Measurements from ENCODE around the gene CACNA1S. TPM values are rescaled to one million over a fixed set of nuclear protein-coding genes. Genes with fewer than 3 reads are reported as not detected.

Gene CACNA1S
- total RNA-seq, 1 experiment from 2014 or later = not detected

GRCh38 chr1:201007481-201007880 is 104.7 kb downstream of the CACNA1S start:
- no peaks in the 10 kb centered on the region for H3K27me3 ChIP-seq (ENCODE audit: control insufficient read depth, insufficient read depth, low read length)
- ATAC-seq = no peak
- TF ChIP-seq CTCF (IDR thresholded peaks at IDR 0.05) = no peak
- no peak for TF ChIP-seq SIN3A (IDR thresholded peaks at IDR 0.05; ENCODE audit: borderline replicate concordance, insufficient read depth, low read depth, low read length)
- no peak for TF ChIP-seq POLR2AphosphoS5 (IDR thresholded peaks at IDR 0.05; ENCODE audit: low read depth, low read length)
- no peak for TF ChIP-seq TCF7L2 (IDR thresholded peaks at IDR 0.05; ENCODE audit: low read depth, low read length)
- no peak for TF ChIP-seq REST (IDR thresholded peaks at IDR 0.05; ENCODE audit: insufficient read depth in 1 of 2, low read depth in 2 of 2, low read length in 1 of 2)
- H3K27ac ChIP-seq (ENCODE audit: low read length) = no peak overlapping the region
- no peaks in the 10 kb centered on the region for H3K36me3 ChIP-seq (ENCODE audit: control insufficient read depth, insufficient read depth, low read length)
- no peaks in the 10 kb centered on the region for H3K4me1 ChIP-seq (ENCODE audit: control insufficient read depth, insufficient read depth, low read length)
- BruUV-seq (replicated peaks) = no TSS peak
- intact Hi-C loops (cut with micrococcal nuclease; ENCODE audit: unreplicated experiment) = no loop called here
- ChIA-PET CTCF (no interaction called here), POLR2A (no interaction called here)
- DNase-seq (ENCODE audit: low read depth, low spot score) = no peak
- no peaks in the 10 kb centered on the region for H3K9me3 ChIP-seq (ENCODE audit: control insufficient read depth, insufficient read depth, low read depth, low read length)
- in situ Hi-C loops (cut with HindIII; ENCODE audit: low pct_unique_long_range_greater_than_20kb, low sequenced_read_pairs) = no loop called here
- H3K4me3 ChIP-seq (ENCODE audit: low read depth in 2 of 2, low read length in 2 of 2) = no peak overlapping the region

- no peak; the same call in 1 of the 2 replicates for ATAC-seq
- no peak for DNase-seq (ENCODE audit: low read depth, low spot score)
These were observed 105.8 kb downstream of the CACNA1S start for GRCh38 chr1:201006450-201006849.

More at GRCh38 chr1:201006450-201006849, 105.8 kb downstream of the CACNA1S start:
- POLR2A ChIA-PET = no interaction called here
- Histone ChIP-seq H3K36me3 (ENCODE audit: control insufficient read depth, insufficient read depth, low read length) (no peaks in the 10 kb centered on the region), H3K9me3 (ENCODE audit: control insufficient read depth, insufficient read depth, low read depth, low read length) (no peaks in the 10 kb centered on the region), H3K27ac (ENCODE audit: low read length) (no peak overlapping the region), H3K27me3 (ENCODE audit: control insufficient read depth, insufficient read depth, low read length) (no peaks in the 10 kb centered on the region), H3K4me3 (ENCODE audit: low read depth in 2 of 2, low read length in 2 of 2) (no peak overlapping the region), H3K4me1 (ENCODE audit: control insufficient read depth, insufficient read depth, low read length) (no peaks in the 10 kb centered on the region)
- CTCF ChIA-PET = no interaction called here
- TF ChIP-seq REST (IDR thresholded peaks at IDR 0.05; ENCODE audit: insufficient read depth in 1 of 2, low read depth in 2 of 2, low read length in 1 of 2) (no peak), CTCF (IDR thresholded peaks at IDR 0.05) (no peak), TCF7L2 (IDR thresholded peaks at IDR 0.05; ENCODE audit: low read depth, low read length) (no peak), SIN3A (IDR thresholded peaks at IDR 0.05; ENCODE audit: borderline replicate concordance, insufficient read depth, low read depth, low read length) (no peak), POLR2AphosphoS5 (IDR thresholded peaks at IDR 0.05; ENCODE audit: low read depth, low read length) (no peak)
- no TSS peak for BruUV-seq (replicated peaks)
- intact Hi-C loops (cut with micrococcal nuclease; ENCODE audit: unreplicated experiment) (no loop called here), in situ Hi-C loops (cut with HindIII; ENCODE audit: low pct_unique_long_range_greater_than_20kb, low sequenced_read_pairs) (no loop called here)

Data from Panc1 (cell line).